ENCODE data around the gene CSTPP1.

DNA sequence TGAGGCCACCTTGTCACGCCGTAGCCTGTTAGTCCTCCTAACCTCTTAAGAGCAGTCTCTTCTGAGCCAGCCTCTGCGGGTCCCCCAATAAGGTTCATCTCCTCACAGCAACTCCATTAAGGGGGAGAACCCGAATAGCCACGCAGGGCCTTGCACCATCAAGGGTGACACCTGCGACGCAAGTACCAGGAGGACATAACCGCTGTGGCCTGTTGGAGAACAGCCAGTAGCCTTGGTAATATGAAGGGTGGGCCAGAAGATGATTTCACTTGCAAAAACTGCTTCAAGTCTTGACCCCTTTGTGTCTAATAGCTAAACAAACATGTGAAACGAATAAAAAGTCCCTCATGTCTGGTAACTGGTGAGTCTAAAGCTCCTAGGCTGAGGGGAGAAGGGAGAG lies 225.3 kb downstream of the CSTPP1 start:
- TF ChIP-seq CTCF (IDR thresholded peaks at IDR 0.05; ENCODE audit: poor library complexity, severe bottlenecking) (peak; percentile 1), POLR2AphosphoS5 (IDR thresholded peaks at IDR 0.05) (no peak)
